Tibial nerve (tissue), 4 donors: ENCODE results near the gene FGD3. TPM values are rescaled to one million over a fixed set of nuclear protein-coding genes. Genes with fewer than 3 reads are reported as not detected.

Experiments used
- DNase-seq, 2 donors: peaks; one replicate each; pipeline ENCODE4 v3.0.0-alpha.2; 2019; ENCODE audit warnings: low spot score in 2 of 2
- H3K27ac ChIP-seq, 4 donors: fragments of 200-600 bp; sonication (generic) in 3 of 4; one replicate each; pipeline ENCODE4 v1.5.1; 2017 to 2019; ENCODE audit warnings: mild to moderate bottlenecking in 1 of 4
- H3K27me3 ChIP-seq, 2 donors: fragments of 200-600 bp; sonication (generic) in 1 of 2; one replicate each; pipeline versions ENCODE4 v1.5.1 to v1.6.0; 2017 to 2019
- H3K36me3 ChIP-seq, 3 donors: fragments of 200-600 bp; sonication (generic); one replicate each; pipeline ENCODE4 v1.5.1; 2018 to 2019
- H3K4me1 ChIP-seq, 4 donors: fragments of 200-600 bp; sonication (generic) in 3 of 4; one replicate each; pipeline ENCODE4 v1.5.1; 2017 to 2019
- H3K4me3 ChIP-seq, 4 donors: fragments of 200-600 bp; sonication (generic) in 3 of 4; one replicate each; pipeline ENCODE4 v1.5.1; 2017 to 2019; ENCODE audit warnings: mild to moderate bottlenecking in 1 of 4, moderate library complexity in 1 of 4
- H3K9me3 ChIP-seq, 4 donors: fragments of 200-600 bp; sonication (generic) in 3 of 4; one replicate each; pipeline ENCODE4 v1.5.1; 2017 to 2019
- EP300 ChIP-seq, 2 donors: sonication (generic); formaldehyde crosslinking; IDR thresholded peaks; one replicate each; pipeline ENCODE4 v1.6.1; 2017; ENCODE audit warnings: antibody characterized with exemption in 2 of 2, mild to moderate bottlenecking in 1 of 2
- POLR2A ChIP-seq, 2 donors: fragments of 450-650 bp; IDR thresholded peaks; one replicate each; pipeline ENCODE4 v1.6.1; 2017; ENCODE audit warnings: antibody characterized with exemption in 2 of 2, mild to moderate bottlenecking in 2 of 2, moderate library complexity in 2 of 2
- WGBS, 2 donors: methylation state at CpG; one replicate each; pipeline ENCODE4 v1.1.5; 2018; 5-methylcytosine and 5-hydroxymethylcytosine counted together
- total RNA-seq, 4 donors: library from RNA; depleted of rRNA; stranded (reverse); fragments of >200 nt; gene quantifications; one replicate each; pipeline ENCODE4 v1.1.0, GENCODE V29; 2016
- TF ChIP-seq, protein P1 (sequence below), 5 experiments: fragments of 200-600 bp in 3 of 5; fragments of 450-650 bp in 2 of 5; sonication (generic) in 3 of 5; IDR thresholded peaks; one replicate each; pipeline ENCODE4 v1.5.1; 2016 to 2019; ENCODE audit warnings: antibody characterized with exemption in 5 of 5, mild to moderate bottlenecking in 3 of 5, moderate library complexity in 2 of 5

The FGD3 gene
- total RNA-seq, 4 donors from 2014 or later, result 6.7 to 13.8 (median 7.3) TPM

DNA sequence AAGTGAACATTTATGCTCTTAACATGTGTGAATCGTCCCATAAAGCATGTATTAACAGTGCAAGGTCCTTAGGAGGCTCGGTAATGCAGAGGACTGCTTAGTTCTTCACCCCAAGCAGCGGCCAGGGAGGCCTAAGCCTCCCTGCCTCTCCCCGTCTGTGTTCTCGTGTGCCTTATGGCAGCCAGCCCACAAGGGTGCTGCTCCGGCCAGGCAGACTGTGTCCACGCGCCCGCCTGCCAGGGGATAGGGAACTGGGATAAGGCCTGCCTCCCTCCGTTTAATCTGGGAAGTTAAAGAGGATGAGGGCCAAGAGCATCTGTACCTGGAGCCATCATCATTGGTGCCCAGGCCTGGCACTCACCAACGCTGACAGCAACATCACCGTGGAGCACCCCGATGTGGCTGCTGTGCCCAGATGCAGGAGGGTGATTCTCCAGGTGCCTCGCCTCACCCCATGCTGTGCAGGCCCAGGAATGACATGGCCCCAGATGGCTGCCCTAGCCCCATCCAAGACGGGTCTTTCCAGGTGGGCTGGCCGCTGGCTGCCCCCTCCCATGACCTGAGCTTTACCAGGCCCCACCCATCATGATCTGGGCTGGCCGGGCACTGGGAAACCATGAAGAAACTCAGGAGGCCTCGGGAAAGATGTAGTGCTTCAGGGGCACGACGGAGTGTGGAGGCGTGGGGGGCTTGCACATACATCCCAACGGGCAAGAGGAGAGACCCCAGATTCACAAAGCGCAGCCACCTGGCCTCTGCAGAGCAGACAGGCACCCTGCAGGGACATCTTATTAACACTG is 75.6 kb downstream of the FGD3 start:
- TF ChIP-seq EP300 (IDR thresholded peaks at IDR 0.05), result no peak
- TF ChIP-seq POLR2A (IDR thresholded peaks at IDR 0.05), result no peak
- TF ChIP-seq, protein P1, sequence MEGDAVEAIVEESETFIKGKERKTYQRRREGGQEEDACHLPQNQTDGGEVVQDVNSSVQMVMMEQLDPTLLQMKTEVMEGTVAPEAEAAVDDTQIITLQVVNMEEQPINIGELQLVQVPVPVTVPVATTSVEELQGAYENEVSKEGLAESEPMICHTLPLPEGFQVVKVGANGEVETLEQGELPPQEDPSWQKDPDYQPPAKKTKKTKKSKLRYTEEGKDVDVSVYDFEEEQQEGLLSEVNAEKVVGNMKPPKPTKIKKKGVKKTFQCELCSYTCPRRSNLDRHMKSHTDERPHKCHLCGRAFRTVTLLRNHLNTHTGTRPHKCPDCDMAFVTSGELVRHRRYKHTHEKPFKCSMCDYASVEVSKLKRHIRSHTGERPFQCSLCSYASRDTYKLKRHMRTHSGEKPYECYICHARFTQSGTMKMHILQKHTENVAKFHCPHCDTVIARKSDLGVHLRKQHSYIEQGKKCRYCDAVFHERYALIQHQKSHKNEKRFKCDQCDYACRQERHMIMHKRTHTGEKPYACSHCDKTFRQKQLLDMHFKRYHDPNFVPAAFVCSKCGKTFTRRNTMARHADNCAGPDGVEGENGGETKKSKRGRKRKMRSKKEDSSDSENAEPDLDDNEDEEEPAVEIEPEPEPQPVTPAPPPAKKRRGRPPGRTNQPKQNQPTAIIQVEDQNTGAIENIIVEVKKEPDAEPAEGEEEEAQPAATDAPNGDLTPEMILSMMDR (IDR thresholded peaks at IDR 0.05), result no peak
- no peaks in the 10 kb centered on the region for H3K27me3 ChIP-seq
- no peaks in the 10 kb centered on the region for H3K9me3 ChIP-seq
- H3K4me1 ChIP-seq, result no peaks in the 10 kb centered on the region
- DNase-seq, result no peak
- peaks cover 0 to 5% (median 0%) of the 10 kb centered on the region in 3 donors for H3K36me3 ChIP-seq
- no peak overlapping the region for H3K4me3 ChIP-seq
- 94% methylated on average over 17 of the region's 23 CpGs for WGBS, 2 donors
- no peak overlapping the region for H3K27ac ChIP-seq

- WGBS, 2 donors, result 80 to 86% methylated on average over 4 of the region's 4 CpGs
- TF ChIP-seq, protein P1 (IDR thresholded peaks at IDR 0.05), result no peak
- no peak for TF ChIP-seq EP300 (IDR thresholded peaks at IDR 0.05)
- Histone ChIP-seq H3K4me3 (no peak overlapping the region), H3K27me3 (no peaks in the 10 kb centered on the region), H3K36me3 (peaks cover 0 to 5% (median 0%) of the 10 kb centered on the region in 3 donors), H3K4me1 (no peaks in the 10 kb centered on the region), H3K27ac (no peak overlapping the region), H3K9me3 (no peaks in the 10 kb centered on the region)
- no peak for DNase-seq
These were observed 76.1 kb downstream of the FGD3 start for GRCh38 chr9:93023521-93023815.

DNA sequence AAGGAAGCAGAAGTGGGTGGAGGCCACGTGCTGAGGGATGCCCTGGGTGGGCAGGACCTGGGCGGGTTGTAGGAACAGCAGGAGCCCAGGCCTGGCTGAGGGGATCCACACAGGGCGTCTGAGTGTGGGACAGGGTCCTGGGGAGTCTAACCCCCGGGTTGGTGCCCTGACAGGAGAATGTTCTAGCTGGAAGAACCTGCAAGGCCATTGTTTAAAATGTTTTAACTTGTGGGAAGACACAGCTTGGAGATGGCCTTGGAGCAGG is 77.3 kb downstream of the FGD3 start:
- TF ChIP-seq POLR2A (IDR thresholded peaks at IDR 0.05) (no peak), EP300 (IDR thresholded peaks at IDR 0.05) (no peak)
- TF ChIP-seq, protein P1 (IDR thresholded peaks at IDR 0.05), result no peak
- Histone ChIP-seq H3K4me1 (no peaks in the 10 kb centered on the region), H3K9me3 (no peaks in the 10 kb centered on the region), H3K4me3 (no peak overlapping the region), H3K27ac (no peak overlapping the region), H3K27me3 (no peaks in the 10 kb centered on the region), H3K36me3 (peaks cover 0 to 5% (median 0%) of the 10 kb centered on the region in 3 donors)
- WGBS, 2 donors, result 77 to 85% methylated on average over 4 of the region's 4 CpGs
- DNase-seq, result no peak

- no peak for DNase-seq
- 87 to 88% methylated on average over 7 to 10 of the region's 11 CpGs for WGBS, 2 donors
- no peak for TF ChIP-seq EP300 (IDR thresholded peaks at IDR 0.05)
- no peak for TF ChIP-seq POLR2A (IDR thresholded peaks at IDR 0.05)
- TF ChIP-seq, protein P1 (IDR thresholded peaks at IDR 0.05), result no peak
These were observed 77.8 kb downstream of the FGD3 start for GRCh38 chr9:93024986-93025630.

DNA sequence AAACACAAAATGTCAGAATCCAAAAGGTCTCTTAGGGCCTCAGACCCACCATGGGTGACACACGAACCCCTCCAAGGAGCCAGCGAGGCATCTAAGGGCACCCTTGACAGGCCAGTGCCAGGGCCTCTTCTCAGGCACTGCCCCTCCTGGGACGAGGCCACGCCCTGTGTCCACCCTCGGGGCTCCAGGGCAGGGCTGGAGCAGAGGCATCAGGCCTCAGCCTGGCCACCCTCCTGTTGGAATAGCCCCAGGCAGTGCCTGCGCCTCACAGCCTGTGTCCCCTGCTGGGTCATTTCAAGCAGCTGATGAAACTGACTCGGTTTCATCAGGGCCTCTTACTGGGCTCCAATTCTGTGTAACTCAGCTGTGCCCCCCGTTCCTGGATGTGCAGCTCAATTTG is 78.4 kb downstream of the FGD3 start:
- no peak overlapping the region for H3K27ac ChIP-seq
- no peaks in the 10 kb centered on the region for H3K9me3 ChIP-seq
- DNase-seq, result no peak
- H3K36me3 ChIP-seq, result no peaks in the 10 kb centered on the region
- H3K4me3 ChIP-seq, result no peak overlapping the region
- TF ChIP-seq EP300 (IDR thresholded peaks at IDR 0.05), result no peak
- TF ChIP-seq, protein P1 (IDR thresholded peaks at IDR 0.05), result no peak
- TF ChIP-seq POLR2A (IDR thresholded peaks at IDR 0.05), result no peak
- 66 to 76% methylated on average over 6 to 7 of the region's 8 CpGs for WGBS, 2 donors
- H3K27me3 ChIP-seq, result no peaks in the 10 kb centered on the region
- no peaks in the 10 kb centered on the region for H3K4me1 ChIP-seq

More at GRCh38 chr9:93024986-93025630, 77.8 kb downstream of the FGD3 start:
- no peak overlapping the region for H3K4me3 ChIP-seq
- H3K9me3 ChIP-seq, result no peaks in the 10 kb centered on the region
- H3K27me3 ChIP-seq, result no peaks in the 10 kb centered on the region
- H3K4me1 ChIP-seq, result no peaks in the 10 kb centered on the region
- H3K36me3 ChIP-seq, result no peaks in the 10 kb centered on the region
- no peak overlapping the region for H3K27ac ChIP-seq
